Glutamatergic neuron (in vitro differentiated cells): ENCODE measurements around the gene COL6A3. TPM values are rescaled to one million over a fixed set of nuclear protein-coding genes. Genes with fewer than 3 reads are reported as not detected.
"Not testable (repeated sequence)": the region's sequence is repeated elsewhere in the genome, so short reads cannot be mapped to it uniquely, and the experiment has no call there.

Source experiments
- DNase-seq: peaks from one replicate; pipeline ENCODE4 v3.0.0; 2022
- H3K27ac Mint-ChIP-seq: one replicate; pipeline ENCODE4 v1.8.0; 2020; ENCODE audit warnings: mild to moderate bottlenecking, mixed read lengths, inconsistent platforms; ENCODE audit not compliant: unreplicated experiment
- H3K27me3 Mint-ChIP-seq: one replicate; pipeline ENCODE4 v1.8.0; 2020; ENCODE audit warnings: mild to moderate bottlenecking, moderate library complexity, mixed read lengths, inconsistent platforms; ENCODE audit not compliant: unreplicated experiment
- H3K36me3 Mint-ChIP-seq: one replicate; pipeline ENCODE4 v1.8.0; 2020; ENCODE audit warnings: mild to moderate bottlenecking, mixed read lengths, inconsistent platforms; ENCODE audit not compliant: unreplicated experiment
- H3K4me1 Mint-ChIP-seq: one replicate; pipeline ENCODE4 v1.8.0; 2020; ENCODE audit warnings: mild to moderate bottlenecking, low read depth, mixed read lengths, inconsistent platforms; ENCODE audit not compliant: unreplicated experiment
- H3K4me3 Mint-ChIP-seq: one replicate; pipeline ENCODE4 v1.8.0; 2020; ENCODE audit warnings: mild to moderate bottlenecking, mixed read lengths, inconsistent platforms; ENCODE audit not compliant: unreplicated experiment
- H3K9me3 Mint-ChIP-seq: one replicate; pipeline ENCODE4 v1.8.0; 2020; ENCODE audit warnings: mild to moderate bottlenecking, moderate library complexity, mixed read lengths, inconsistent platforms; ENCODE audit not compliant: unreplicated experiment
- CTCF ChIP-seq: fragments of 200-600 bp; sonication (generic); IDR thresholded peaks from one replicate; pipeline ENCODE4 v1.5.0; 2021; ENCODE audit not compliant: partially characterized antibody, unreplicated experiment
- total RNA-seq: library from RNA; stranded (reverse); fragmentation: NEBNext Ultra II Directional; extraction: Animal tissue kit (Norgen Biotek cat#: 25700); gene quantifications from one replicate; pipeline ENCODE4 v1.2.1, GENCODE V29; 2021; ENCODE audit not compliant: unreplicated experiment

Gene COL6A3
- total RNA-seq, 1 donor from 2014 or later, result 0.07 TPM

GRCh38 chr2:237359518-237359840, 54.5 kb downstream of the COL6A3 start:
- peaks cover under 1% of the 10 kb centered on the region for H3K9me3 Mint-ChIP-seq
- no peak overlapping the region for H3K27ac Mint-ChIP-seq
- H3K4me3 Mint-ChIP-seq, result no peak overlapping the region
- H3K27me3 Mint-ChIP-seq, result no peaks in the 10 kb centered on the region
- no peak for TF ChIP-seq CTCF
- DNase-seq, result no peak
- H3K4me1 Mint-ChIP-seq, result peaks cover 6% of the 10 kb centered on the region
- H3K36me3 Mint-ChIP-seq, result no peaks in the 10 kb centered on the region

- H3K4me1 Mint-ChIP-seq, result peaks cover 6% of the 10 kb centered on the region
- no peak for TF ChIP-seq CTCF
- H3K36me3 Mint-ChIP-seq, result no peaks in the 10 kb centered on the region
- no peaks in the 10 kb centered on the region for H3K27me3 Mint-ChIP-seq
- H3K27ac Mint-ChIP-seq, result no peak overlapping the region
- DNase-seq, result no peak
- peaks cover 3% of the 10 kb centered on the region for H3K9me3 Mint-ChIP-seq
- H3K4me3 Mint-ChIP-seq, result no peak overlapping the region
Observed at GRCh38 chr2:237358721-237359517, 55.0 kb downstream of the COL6A3 start.

- Mint-ChIP-seq H3K27me3 (no peaks in the 10 kb centered on the region), H3K27ac (no peak overlapping the region), H3K4me3 (no peak overlapping the region), H3K36me3 (no peaks in the 10 kb centered on the region), H3K9me3 (peaks cover 3% of the 10 kb centered on the region), H3K4me1 (peaks cover 2% of the 10 kb centered on the region)
- TF ChIP-seq CTCF, result no peak
- no peak for DNase-seq
Observed at GRCh38 chr2:237355701-237356100, 58.3 kb downstream of the COL6A3 start.

- H3K36me3 Mint-ChIP-seq, result no peaks in the 10 kb centered on the region
- no peak for TF ChIP-seq CTCF
- H3K27me3 Mint-ChIP-seq, result no peaks in the 10 kb centered on the region
- H3K4me1 Mint-ChIP-seq, result peaks cover 2% of the 10 kb centered on the region
- peaks cover 3% of the 10 kb centered on the region for H3K9me3 Mint-ChIP-seq
- no peak overlapping the region for H3K4me3 Mint-ChIP-seq
- no peak overlapping the region for H3K27ac Mint-ChIP-seq
- no peak for DNase-seq
Observed at GRCh38 chr2:237354892-237355291, 59.1 kb downstream of the COL6A3 start.

- DNase-seq, H3K4me3 Mint-ChIP-seq, H3K9me3 Mint-ChIP-seq, H3K36me3 Mint-ChIP-seq, H3K4me1 Mint-ChIP-seq, H3K27me3 Mint-ChIP-seq, H3K27ac Mint-ChIP-seq: not testable (repeated sequence)
Observed at GRCh38 chr2:237354172-237354571, 59.8 kb downstream of the COL6A3 start.
